Heart right ventricle (tissue), 16 donors: Measurements from ENCODE around the gene MRGPRD. TPM values are rescaled to one million over a fixed set of nuclear protein-coding genes. Genes with fewer than 3 reads are reported as not detected.

Experiments
- ATAC-seq, 8 donors: fragments of 200-7000 bp; cut with Tn5 transposase; one replicate each; pipeline ENCODE4 v1.9.1; 2020; ENCODE audit warnings: mild to moderate bottlenecking in 8 of 8, moderate library complexity in 8 of 8, moderate number of reproducible peaks in 1 of 8
- DNase-seq, 2 donors: peaks; one replicate each; pipeline ENCODE4 v3.0.0-alpha.2; 2020
- H3K27ac ChIP-seq, 10 donors: fragments of 200-600 bp; sonication (generic) in 2 of 10; one replicate each; pipeline versions ENCODE4 v1.5.0 to v1.8.0; 2020 to 2022; ENCODE audit warnings: mild to moderate bottlenecking in 3 of 10
- H3K27me3 ChIP-seq, 7 donors: fragments of 200-600 bp; one replicate each; pipeline ENCODE4 v1.8.0; 2021 to 2022; ENCODE audit warnings: mild to moderate bottlenecking in 2 of 7
- H3K36me3 ChIP-seq, 9 donors: fragments of 200-600 bp; sonication (generic) in 1 of 9; one replicate each; pipeline versions ENCODE4 v1.5.0 to v1.8.0; 2020 to 2022; ENCODE audit warnings: mild to moderate bottlenecking in 2 of 9
- H3K4me1 ChIP-seq, 9 donors: fragments of 200-600 bp; sonication (generic) in 1 of 9; one replicate each; pipeline versions ENCODE4 v1.5.0 to v1.8.0; 2020 to 2022; ENCODE audit warnings: mild to moderate bottlenecking in 4 of 9
- H3K4me3 ChIP-seq, 10 donors: fragments of 200-600 bp; sonication (generic) in 2 of 10; one replicate each; pipeline versions ENCODE4 v1.5.0 to v1.8.0; 2020 to 2022; ENCODE audit warnings: mild to moderate bottlenecking in 7 of 10, moderate library complexity in 2 of 10
- H3K9me3 ChIP-seq, 11 donors: fragments of 200-600 bp in 10 of 11; sonication (generic) in 2 of 11; one replicate each; pipeline versions ENCODE4 v1.5.0 to v1.8.0; 2013 to 2022; ENCODE audit warnings: mild to moderate bottlenecking in 2 of 11, control low read depth in 1 of 11, moderate library complexity in 1 of 11
- CTCF ChIP-seq, 9 donors: fragments of 200-600 bp; sonication (generic) in 2 of 9; IDR thresholded peaks; one replicate each; pipeline versions ENCODE4 v1.5.0 to v1.8.0; 2021 to 2022; ENCODE audit warnings: antibody characterized with exemption in 9 of 9, mild to moderate bottlenecking in 5 of 9, moderate library complexity in 1 of 9
- WGBS, 2 donors: extraction: QIAGEN DNeasy Blood & Tissue Kit; methylation state at CpG; one replicate each; pipeline ENCODE4 v1.1.7; 2013; ENCODE audit warnings: inconsistent platforms in 1 of 2; 5-methylcytosine and 5-hydroxymethylcytosine counted together
- intact Hi-C, 10 donors: fragments of 100-400 bp; cut with DNase I; formaldehyde crosslinking; loops; one replicate each; pipeline versions ENCODE4 v1.11.1 to v1.14.2; 2022
- polyA plus RNA-seq, 2 donors: library from polyadenylated mRNA; stranded (reverse); fragments of 200-250 nt; gene quantifications; one replicate each; pipeline ENCODE4 v1.2.3, GENCODE V29; 2013
- total RNA-seq, 10 donors: library from RNA; stranded (reverse); fragmentation: NEBNext Ultra II Directional in 3 of 10; extraction: Animal tissue kit (Norgen Biotek cat#: 25700) in 3 of 10; gene quantifications; one replicate each; pipeline versions ENCODE4 v1.2.1 to v1.2.4, GENCODE V29; 2021 to 2023
- donor health status: Arrhythmogenic right ventricular cardiomyopathy.
- donor health status: ischemic (EF 13 %, LVEDD 7.1; RV severe dilation, severe dysfunction).
- donor health status: healthy with polysubstance abuse.
- donor health status: DM: no; HTN: yes; CAD: no.
- donor health status: DM: no; HTN: no; CAD: no.
- donor health status: ischemic (EF 25% LVEDD 6.9; RV normal size, moderate dysfunction).
- donor health status: ischemic (EF 25% LVEDD 5.7; RV mildly dilated, moderate dysfunction).
- donor health status: healthy.
- donor health status: DM: yes; HTN: yes; CAD: no.
- donor health status: Ischemic cardiomyopathy.
- donor health status: ischemic (EF 35%, LVEDD 5.7; RV mildly dilated, moderate dysfunction).
- donor health status: nonischemic (EF 11% LVEDD 7.7; RV severe dilation, severe dysfunction).
- donor health status: DM: yes; HTN: yes; CAD: no.
- donor health status: PGD.
- donor health status: ischemic (EF 29% LVEDD 5.4; RV normal size, mild dysfunction).
- donor health status: nonischemic (EF 23%, LVEDD 6.1; RV moderate dilation, normal function).

The MRGPRD gene
- total and polyA plus RNA-seq, 12 donors, result not detected

GRCh38 chr11:69005183-69005630 lies 24.4 kb upstream of the MRGPRD start:
- Histone ChIP-seq H3K4me1 (peaks cover 0 to 41% (median 15%) of the 10 kb centered on the region in 9 donors), H3K27me3 (peaks cover 0 to 4% (median 0%) of the 10 kb centered on the region in 7 donors), H3K4me3 (no peak overlapping the region), H3K27ac (no peak overlapping the region), H3K36me3 (peaks cover 0 to 9% (median 0%) of the 10 kb centered on the region in 9 donors), H3K9me3 (no peaks in the 10 kb centered on the region)
- WGBS, 2 donors, result 92% methylated on average over 27 of the region's 27 CpGs
- TF ChIP-seq CTCF (IDR thresholded peaks at IDR 0.05), result no peak
- DNase-seq, result no peak
- intact Hi-C loops, result no loop called here
- ATAC-seq, result no peak

- peaks cover 0 to 9% (median 0%) of the 10 kb centered on the region in 9 donors for H3K36me3 ChIP-seq
- H3K4me1 ChIP-seq, result peaks cover 0 to 37% (median 12%) of the 10 kb centered on the region in 9 donors
- H3K4me3 ChIP-seq, result no peak overlapping the region
- peaks cover 0 to 3% (median 0%) of the 10 kb centered on the region in 7 donors for H3K27me3 ChIP-seq
- no peak for TF ChIP-seq CTCF (IDR thresholded peaks at IDR 0.05)
- ATAC-seq (no peak), DNase-seq (no peak)
- 80 to 89% methylated on average over 12 to 13 of the region's 13 CpGs for WGBS, 2 donors
- intact Hi-C loops, result no loop called here
- H3K9me3 ChIP-seq, result no peaks in the 10 kb centered on the region
- H3K27ac ChIP-seq, result no peak overlapping the region
Measured at GRCh38 chr11:69004411-69005182, 23.8 kb upstream of the MRGPRD start.

GRCh38 chr11:69003866-69004367 lies 23.1 kb upstream of the MRGPRD start:
- 92 to 96% methylated on average over 20 of the region's 20 CpGs for WGBS, 2 donors
- no peaks in the 10 kb centered on the region for H3K9me3 ChIP-seq
- DNase-seq (no peak), ATAC-seq (no peak)
- intact Hi-C loops, result no loop called here
- H3K36me3 ChIP-seq, result peaks cover 0 to 9% (median 0%) of the 10 kb centered on the region in 9 donors
- peaks cover 0 to 3% (median 0%) of the 10 kb centered on the region in 7 donors for H3K27me3 ChIP-seq
- TF ChIP-seq CTCF (IDR thresholded peaks at IDR 0.05), result no peak
- H3K27ac ChIP-seq, result no peak overlapping the region
- no peak overlapping the region for H3K4me3 ChIP-seq
- peaks cover 0 to 39% (median 14%) of the 10 kb centered on the region in 9 donors for H3K4me1 ChIP-seq

- WGBS, 2 donors, result 95 to 98% methylated on average over 9 of the region's 9 CpGs
- H3K27me3 ChIP-seq, result peaks cover 0 to 3% (median 0%) of the 10 kb centered on the region in 7 donors
- no peaks in the 10 kb centered on the region for H3K9me3 ChIP-seq
Measured at GRCh38 chr11:69003301-69003865, 22.6 kb upstream of the MRGPRD start.

More at GRCh38 chr11:69003301-69003865, 22.6 kb upstream of the MRGPRD start:
- no peak for TF ChIP-seq CTCF (IDR thresholded peaks at IDR 0.05)
- no peak overlapping the region for H3K4me3 ChIP-seq
- no peak overlapping the region for H3K27ac ChIP-seq
- DNase-seq (no peak), ATAC-seq (no peak)
- intact Hi-C loops, result no loop called here
- H3K36me3 ChIP-seq, result peaks cover 0 to 9% (median 0%) of the 10 kb centered on the region in 9 donors
- H3K4me1 ChIP-seq, result peaks cover 0 to 39% (median 17%) of the 10 kb centered on the region in 9 donors
